PC-9 (cell line): Measurements from ENCODE around the gene RAB36.

Source experiments
- CTCF ChIP-seq: fragments of 200-600 bp; sonication (generic); conservative IDR thresholded peaks from 2 replicates; pipeline ENCODE4 v1.6.1; 2017; ENCODE audit warnings: mixed run types, antibody characterized with exemption, mild to moderate bottlenecking, moderate library complexity
- EZH2 ChIP-seq: fragments of 200-600 bp; sonication (generic); IDR thresholded peaks from 2 replicates; pipeline ENCODE4 v1.8.0; 2017; ENCODE audit warnings: antibody characterized with exemption, low read depth

GRCh38 chr22:23154461-23154860 lies 9.2 kb downstream of the RAB36 start:
- TF ChIP-seq EZH2: no peak
- no peak for TF ChIP-seq CTCF
